Measurements from ENCODE around the gene TMEM60. TPM values are rescaled to one million over a fixed set of nuclear protein-coding genes. Genes with fewer than 3 reads are reported as not detected.

Gene TMEM60
- total and polyA plus RNA-seq, 2 of the 13 experiments (the other 11 are each of a cell fraction or from before 2014, with no cell fraction given): 25.6 to 27.7 TPM

GRCh38 chr7:77799078-77799964, 1.1 kb upstream of the TMEM60 start (continued):
- TF ChIP-seq PRDM4 (CRISPR knock-in tag; IDR thresholded peaks at IDR 0.05; ENCODE audit: borderline replicate concordance) (no peak), PRMT3 (CRISPR knock-in tag; IDR thresholded peaks at IDR 0.05; ENCODE audit: borderline replicate concordance, low read depth) (no peak), ZNF678 (CRISPR knock-in tag; IDR thresholded peaks at IDR 0.05) (no peak), CBX2 (IDR thresholded peaks at IDR 0.05; ENCODE audit: low read depth, low read length) (no peak), CBX2 (CRISPR knock-in tag; IDR thresholded peaks at IDR 0.05; ENCODE audit: low read depth) (peak; percentile 82; the same call in 1 of the 2 replicates), RFXANK (CRISPR knock-in tag; IDR thresholded peaks at IDR 0.05) (no peak), FOSL2 (CRISPR knock-in tag; IDR thresholded peaks at IDR 0.05) (no peak), KDM4B (CRISPR knock-in tag; IDR thresholded peaks at IDR 0.05) (no peak), ZSCAN5A (CRISPR knock-in tag; IDR thresholded peaks at IDR 0.05; ENCODE audit: borderline replicate concordance) (no peak), SATB2 (CRISPR knock-in tag; IDR thresholded peaks at IDR 0.05) (no peak), LCORL (IDR thresholded peaks at IDR 0.05) (no peak), LCORL (CRISPR knock-in tag; IDR thresholded peaks at IDR 0.05) (0 out of 2 replicates have a peak, but pooled peaks have one; percentile 25), CBFB (CRISPR knock-in tag; IDR thresholded peaks at IDR 0.05) (no peak)
- TF ChIP-seq, protein P1, sequence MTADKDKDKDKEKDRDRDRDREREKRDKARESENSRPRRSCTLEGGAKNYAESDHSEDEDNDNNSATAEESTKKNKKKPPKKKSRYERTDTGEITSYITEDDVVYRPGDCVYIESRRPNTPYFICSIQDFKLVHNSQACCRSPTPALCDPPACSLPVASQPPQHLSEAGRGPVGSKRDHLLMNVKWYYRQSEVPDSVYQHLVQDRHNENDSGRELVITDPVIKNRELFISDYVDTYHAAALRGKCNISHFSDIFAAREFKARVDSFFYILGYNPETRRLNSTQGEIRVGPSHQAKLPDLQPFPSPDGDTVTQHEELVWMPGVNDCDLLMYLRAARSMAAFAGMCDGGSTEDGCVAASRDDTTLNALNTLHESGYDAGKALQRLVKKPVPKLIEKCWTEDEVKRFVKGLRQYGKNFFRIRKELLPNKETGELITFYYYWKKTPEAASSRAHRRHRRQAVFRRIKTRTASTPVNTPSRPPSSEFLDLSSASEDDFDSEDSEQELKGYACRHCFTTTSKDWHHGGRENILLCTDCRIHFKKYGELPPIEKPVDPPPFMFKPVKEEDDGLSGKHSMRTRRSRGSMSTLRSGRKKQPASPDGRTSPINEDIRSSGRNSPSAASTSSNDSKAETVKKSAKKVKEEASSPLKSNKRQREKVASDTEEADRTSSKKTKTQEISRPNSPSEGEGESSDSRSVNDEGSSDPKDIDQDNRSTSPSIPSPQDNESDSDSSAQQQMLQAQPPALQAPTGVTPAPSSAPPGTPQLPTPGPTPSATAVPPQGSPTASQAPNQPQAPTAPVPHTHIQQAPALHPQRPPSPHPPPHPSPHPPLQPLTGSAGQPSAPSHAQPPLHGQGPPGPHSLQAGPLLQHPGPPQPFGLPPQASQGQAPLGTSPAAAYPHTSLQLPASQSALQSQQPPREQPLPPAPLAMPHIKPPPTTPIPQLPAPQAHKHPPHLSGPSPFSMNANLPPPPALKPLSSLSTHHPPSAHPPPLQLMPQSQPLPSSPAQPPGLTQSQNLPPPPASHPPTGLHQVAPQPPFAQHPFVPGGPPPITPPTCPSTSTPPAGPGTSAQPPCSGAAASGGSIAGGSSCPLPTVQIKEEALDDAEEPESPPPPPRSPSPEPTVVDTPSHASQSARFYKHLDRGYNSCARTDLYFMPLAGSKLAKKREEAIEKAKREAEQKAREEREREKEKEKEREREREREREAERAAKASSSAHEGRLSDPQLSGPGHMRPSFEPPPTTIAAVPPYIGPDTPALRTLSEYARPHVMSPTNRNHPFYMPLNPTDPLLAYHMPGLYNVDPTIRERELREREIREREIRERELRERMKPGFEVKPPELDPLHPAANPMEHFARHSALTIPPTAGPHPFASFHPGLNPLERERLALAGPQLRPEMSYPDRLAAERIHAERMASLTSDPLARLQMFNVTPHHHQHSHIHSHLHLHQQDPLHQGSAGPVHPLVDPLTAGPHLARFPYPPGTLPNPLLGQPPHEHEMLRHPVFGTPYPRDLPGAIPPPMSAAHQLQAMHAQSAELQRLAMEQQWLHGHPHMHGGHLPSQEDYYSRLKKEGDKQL (CRISPR knock-in tag; IDR thresholded peaks at IDR 0.05; ENCODE audit: low read depth): no peak
- TF ChIP-seq, protein P2, sequence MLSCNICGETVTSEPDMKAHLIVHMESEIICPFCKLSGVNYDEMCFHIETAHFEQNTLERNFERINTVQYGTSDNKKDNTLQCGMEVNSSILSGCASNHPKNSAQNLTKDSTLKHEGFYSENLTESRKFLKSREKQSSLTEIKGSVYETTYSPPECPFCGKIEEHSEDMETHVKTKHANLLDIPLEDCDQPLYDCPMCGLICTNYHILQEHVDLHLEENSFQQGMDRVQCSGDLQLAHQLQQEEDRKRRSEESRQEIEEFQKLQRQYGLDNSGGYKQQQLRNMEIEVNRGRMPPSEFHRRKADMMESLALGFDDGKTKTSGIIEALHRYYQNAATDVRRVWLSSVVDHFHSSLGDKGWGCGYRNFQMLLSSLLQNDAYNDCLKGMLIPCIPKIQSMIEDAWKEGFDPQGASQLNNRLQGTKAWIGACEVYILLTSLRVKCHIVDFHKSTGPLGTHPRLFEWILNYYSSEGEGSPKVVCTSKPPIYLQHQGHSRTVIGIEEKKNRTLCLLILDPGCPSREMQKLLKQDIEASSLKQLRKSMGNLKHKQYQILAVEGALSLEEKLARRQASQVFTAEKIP (CRISPR knock-in tag; IDR thresholded peaks at IDR 0.05; ENCODE audit: borderline replicate concordance): no peak

Measured in HepG2 (cell line).